ENCODE data around the gene DCLK2. TPM values are rescaled to one million over a fixed set of nuclear protein-coding genes. Genes with fewer than 3 reads are reported as not detected.

The DCLK2 gene
- total RNA-seq, 1 experiment from 2014 or later, result 2.9 TPM

- no peak overlapping the region for H3K4me3 Mint-ChIP-seq (ENCODE audit: unreplicated experiment)
- no peaks in the 10 kb centered on the region for H3K27me3 Mint-ChIP-seq (ENCODE audit: insufficient read depth, unreplicated experiment)
- Histone ChIP-seq H3K27me3 (replicated peaks; ENCODE audit: control insufficient read depth, insufficient read depth, low read length) (no peaks in the 10 kb centered on the region), H3K4me1 (peaks cover 13% of the 10 kb centered on the region), H3K9me3 (no peaks in the 10 kb centered on the region), H3K36me3 (ENCODE audit: control insufficient read depth, insufficient read depth, low read length) (no peaks in the 10 kb centered on the region), H3K4me3 (ENCODE audit: low read depth, low read length) (no peak overlapping the region)
- BruUV-seq (replicated peaks), result no TSS peak
- peaks cover 34% of the 10 kb centered on the region for H3K9me3 Mint-ChIP-seq (ENCODE audit: unreplicated experiment)
- H3K36me3 Mint-ChIP-seq (ENCODE audit: insufficient read depth, unreplicated experiment), result no peaks in the 10 kb centered on the region
- ChIA-PET POLR2A (no interaction called here), CTCF (no interaction called here)
- TF ChIP-seq CTCF (IDR thresholded peaks at IDR 0.05; ENCODE audit: insufficient read depth in 1 of 2, low read depth in 1 of 2, low read length in 1 of 2, severe bottlenecking in 1 of 2, unreplicated experiment in 1 of 2), result no peak
- DNase-seq, result no peak
- H3K27ac Mint-ChIP-seq (ENCODE audit: unreplicated experiment), result no peak overlapping the region
- intact Hi-C loops (cut with micrococcal nuclease; ENCODE audit: unreplicated experiment), result no loop called here
- H3K4me1 Mint-ChIP-seq (ENCODE audit: low read depth, unreplicated experiment), result no peaks in the 10 kb centered on the region
Observed at GRCh38 chr4:150116506-150116905, 38.3 kb downstream of the DCLK2 start.

GRCh38 chr4:150117094-150117493, 38.8 kb downstream of the DCLK2 start:
- intact Hi-C loops (cut with micrococcal nuclease; ENCODE audit: unreplicated experiment), result no loop called here
- Mint-ChIP-seq H3K36me3 (ENCODE audit: insufficient read depth, unreplicated experiment) (no peaks in the 10 kb centered on the region), H3K27me3 (ENCODE audit: insufficient read depth, unreplicated experiment) (no peaks in the 10 kb centered on the region), H3K9me3 (ENCODE audit: unreplicated experiment) (peaks cover 32% of the 10 kb centered on the region), H3K4me3 (ENCODE audit: unreplicated experiment) (no peak overlapping the region), H3K4me1 (ENCODE audit: low read depth, unreplicated experiment) (no peaks in the 10 kb centered on the region), H3K27ac (ENCODE audit: unreplicated experiment) (no peak overlapping the region)
- Histone ChIP-seq H3K36me3 (ENCODE audit: control insufficient read depth, insufficient read depth, low read length) (no peaks in the 10 kb centered on the region), H3K27me3 (replicated peaks; ENCODE audit: control insufficient read depth, insufficient read depth, low read length) (no peaks in the 10 kb centered on the region), H3K4me3 (ENCODE audit: low read depth, low read length) (no peak overlapping the region), H3K9me3 (no peaks in the 10 kb centered on the region), H3K4me1 (peaks cover 13% of the 10 kb centered on the region)
- ChIA-PET POLR2A (no interaction called here), CTCF (no interaction called here)
- no TSS peak for BruUV-seq (replicated peaks)
- no peak for DNase-seq
- no peak for TF ChIP-seq CTCF (IDR thresholded peaks at IDR 0.05; ENCODE audit: insufficient read depth in 1 of 2, low read depth in 1 of 2, low read length in 1 of 2, severe bottlenecking in 1 of 2, unreplicated experiment in 1 of 2)

- intact Hi-C loops (cut with micrococcal nuclease; ENCODE audit: unreplicated experiment), result loop anchor here (2.0 kb wide), 1 partner anchor 37 kb away; no protein-coding TSS in a partner anchor
- Mint-ChIP-seq H3K36me3 (ENCODE audit: insufficient read depth, unreplicated experiment) (no peaks in the 10 kb centered on the region), H3K9me3 (ENCODE audit: unreplicated experiment) (peaks cover 29% of the 10 kb centered on the region), H3K27me3 (ENCODE audit: insufficient read depth, unreplicated experiment) (no peaks in the 10 kb centered on the region), H3K4me1 (ENCODE audit: low read depth, unreplicated experiment) (no peaks in the 10 kb centered on the region), H3K27ac (ENCODE audit: unreplicated experiment) (no peak overlapping the region), H3K4me3 (ENCODE audit: unreplicated experiment) (no peak overlapping the region)
- Histone ChIP-seq H3K9me3 (no peaks in the 10 kb centered on the region), H3K27me3 (replicated peaks; ENCODE audit: control insufficient read depth, insufficient read depth, low read length) (no peaks in the 10 kb centered on the region), H3K36me3 (ENCODE audit: control insufficient read depth, insufficient read depth, low read length) (no peaks in the 10 kb centered on the region), H3K4me3 (ENCODE audit: low read depth, low read length) (no peak overlapping the region), H3K4me1 (peaks cover 13% of the 10 kb centered on the region)
- POLR2A ChIA-PET, result no interaction called here
- CTCF ChIA-PET, result no interaction called here
- no peak for TF ChIP-seq CTCF (IDR thresholded peaks at IDR 0.05; ENCODE audit: insufficient read depth in 1 of 2, low read depth in 1 of 2, low read length in 1 of 2, severe bottlenecking in 1 of 2, unreplicated experiment in 1 of 2)
- DNase-seq, result no peak
- no TSS peak for BruUV-seq (replicated peaks)
Observed at GRCh38 chr4:150117629-150118028, 39.4 kb downstream of the DCLK2 start.
